GM18505 (cell line): ENCODE measurements around the gene PPP1R13B.
"Not testable (repeated sequence)": the region's sequence is repeated elsewhere in the genome, so short reads cannot be mapped to it uniquely, and the experiment has no call there.

Experiments used
- ATAC-seq: cut with Tn5 transposase; IDR thresholded peaks from one replicate; pipeline ENCODE4 v1.9.1; 2021; ENCODE audit not compliant: unreplicated experiment
- POLR2A ChIP-seq: IDR thresholded peaks from 4 replicates; pipeline ENCODE4 v1.6.1; 2011; ENCODE audit warnings: borderline replicate concordance; ENCODE audit not compliant: insufficient read depth, insufficient read length; ENCODE audit errors: extremely low read depth

The PPP1R13B gene

DNA sequence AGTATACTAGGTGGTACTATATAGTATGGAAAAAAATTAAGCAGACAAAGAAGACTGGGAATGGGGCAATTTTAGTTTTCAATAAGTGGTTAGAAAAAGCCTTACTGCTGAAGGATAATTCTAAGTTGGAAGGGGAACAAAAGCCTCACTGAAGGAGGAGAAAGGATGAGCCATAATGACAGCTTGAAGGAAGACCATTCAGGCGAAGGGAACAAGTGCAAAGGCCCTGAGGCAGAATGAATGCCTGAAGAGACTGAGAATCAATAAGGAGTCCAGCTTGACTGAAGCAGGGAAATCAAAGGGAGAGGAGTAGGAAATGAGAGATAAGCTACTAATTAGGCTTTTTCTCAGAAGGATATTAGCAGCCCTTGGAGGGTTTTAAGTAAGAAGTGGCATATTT, 28.5 kb downstream of the PPP1R13B start:
- no peak for TF ChIP-seq POLR2A
- ATAC-seq = no peak

DNA sequence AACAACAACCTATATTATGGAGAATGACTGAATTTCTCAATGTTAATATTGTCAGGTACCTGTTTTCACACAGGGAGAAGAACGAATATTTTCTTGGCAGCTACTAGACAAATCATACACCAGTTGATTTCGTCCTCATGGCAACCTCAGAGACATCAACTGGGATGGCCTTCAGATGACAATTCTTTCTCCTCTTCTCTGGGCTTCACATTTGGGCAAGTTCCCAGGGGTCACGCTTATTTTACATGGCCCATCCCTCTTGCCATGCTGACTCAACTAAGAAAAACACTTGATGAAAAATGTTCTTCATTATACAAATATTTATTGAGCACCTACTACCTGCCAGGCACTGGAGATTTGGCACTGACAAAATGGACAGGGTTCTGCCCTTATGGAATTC, 29.0 kb downstream of the PPP1R13B start:
- TF ChIP-seq POLR2A = no peak
- ATAC-seq = no peak

DNA sequence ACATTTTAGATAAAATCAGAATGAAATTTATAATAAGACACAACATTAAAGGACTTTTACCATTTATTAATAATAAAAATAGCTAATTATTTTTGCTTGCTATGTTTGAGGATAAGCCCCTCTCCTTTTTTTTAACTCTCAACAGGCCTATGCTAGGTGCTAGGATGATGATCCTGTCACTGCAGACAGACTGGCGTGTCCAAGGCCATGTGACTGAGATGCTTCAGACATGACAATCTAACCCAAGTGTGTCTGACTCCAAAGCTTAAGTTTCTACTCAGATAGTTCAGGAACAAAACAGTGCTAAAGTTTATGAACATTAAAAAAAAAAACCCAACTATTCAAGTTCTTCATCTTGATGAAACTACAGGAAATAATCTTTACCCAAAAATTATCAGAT, 29.8 kb downstream of the PPP1R13B start:
- TF ChIP-seq POLR2A = no peak
- no peak for ATAC-seq

DNA sequence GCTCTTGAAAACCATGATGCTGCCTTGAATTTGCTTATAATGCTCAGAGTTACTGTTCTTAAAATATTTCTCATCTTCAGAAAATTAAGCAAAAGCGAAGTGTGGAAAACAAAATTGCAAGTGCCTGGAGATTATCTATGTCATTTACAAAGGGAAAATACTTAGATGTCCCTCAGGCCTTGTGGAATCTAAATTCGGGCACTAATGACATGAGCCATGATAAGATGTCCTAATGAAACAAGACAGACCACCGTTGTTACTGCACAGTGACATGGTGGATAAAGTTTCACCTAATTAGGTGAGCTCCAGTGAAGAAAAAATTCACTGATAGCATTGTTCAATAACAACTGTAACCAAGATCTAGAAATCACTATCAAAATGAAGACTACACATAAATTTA, 30.4 kb downstream of the PPP1R13B start:
- TF ChIP-seq POLR2A = no peak
- no peak for ATAC-seq

DNA sequence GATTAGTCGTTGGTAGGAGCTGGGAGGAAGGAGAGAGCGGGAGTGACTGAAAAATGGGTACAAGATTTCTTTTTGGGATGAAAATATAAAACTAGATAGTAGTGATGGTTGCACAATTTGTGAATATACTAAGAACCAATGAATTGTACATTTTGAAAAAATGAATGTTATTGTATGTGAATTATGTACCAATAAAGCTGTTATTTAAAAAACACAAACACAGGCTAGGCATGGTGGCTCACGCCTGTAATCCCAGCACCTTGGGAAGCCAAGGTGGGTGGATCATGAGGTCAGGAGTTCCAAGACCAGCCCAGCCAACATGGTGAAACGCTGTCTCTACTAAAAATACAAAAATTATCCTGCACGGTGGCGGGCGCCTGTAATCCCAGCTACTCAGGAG, 32.1 kb downstream of the PPP1R13B start:
- ATAC-seq = no peak

GRCh38 chr14:103811189-103811588, 36.2 kb downstream of the PPP1R13B start:
- no peak for TF ChIP-seq POLR2A
- no peak for ATAC-seq

More for the DNA sequence above, 32.1 kb downstream of the PPP1R13B start:
- no peak for TF ChIP-seq POLR2A

DNA sequence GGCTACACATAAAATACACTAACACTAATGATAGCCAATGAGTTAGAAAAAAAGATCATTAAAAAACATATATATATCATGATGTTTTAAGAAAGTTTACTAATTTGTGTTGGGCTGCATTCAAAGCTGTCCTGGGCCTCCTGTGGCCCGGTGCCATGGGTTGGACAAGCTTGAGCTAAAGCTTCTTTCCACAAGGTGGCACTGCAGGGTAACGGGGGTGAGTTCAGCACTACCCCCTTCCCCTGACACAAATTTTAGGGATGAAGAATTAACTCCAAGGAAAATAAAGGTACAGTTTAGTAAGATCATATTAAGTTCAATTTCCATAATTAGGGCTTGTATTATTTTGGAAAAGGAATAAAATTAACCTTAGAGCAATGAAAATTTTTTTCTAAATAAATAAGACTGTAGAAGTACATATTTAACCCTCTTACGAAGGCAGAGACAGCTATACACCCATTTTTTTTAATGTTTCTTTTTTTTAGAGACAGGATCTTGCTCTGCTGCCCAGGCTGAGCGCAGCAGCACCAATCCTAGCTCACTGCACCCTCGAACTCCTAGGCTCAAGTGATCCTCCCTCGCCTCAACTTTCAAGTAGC, 38.9 kb downstream of the PPP1R13B start:
- no peak for ATAC-seq
- TF ChIP-seq POLR2A = no peak

DNA sequence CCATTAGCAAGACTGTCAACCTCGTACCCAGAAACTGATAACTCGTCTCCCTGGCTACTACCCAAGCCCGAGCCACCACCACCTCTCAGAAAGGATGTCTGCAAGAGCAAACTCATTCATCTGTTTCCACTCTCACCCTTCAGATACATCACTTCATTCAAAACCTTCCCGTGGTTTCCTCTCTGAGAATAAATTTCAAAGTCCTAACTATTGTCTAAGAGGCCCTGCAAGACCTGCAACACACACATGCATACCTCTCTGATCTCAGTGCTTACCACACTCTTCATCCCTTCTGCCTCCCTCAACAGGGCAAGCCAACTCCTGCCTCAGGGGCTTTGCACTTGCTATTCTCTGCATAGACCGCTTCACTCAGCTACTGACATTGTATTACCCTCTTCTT, 40.6 kb downstream of the PPP1R13B start:
- TF ChIP-seq POLR2A = no peak
- ATAC-seq = no peak

- no peak for TF ChIP-seq POLR2A
- ATAC-seq = no peak
These were observed 41.7 kb downstream of the PPP1R13B start for GRCh38 chr14:103805708-103806107.

- ATAC-seq = no peak
- no peak for TF ChIP-seq POLR2A
These were observed 43.7 kb downstream of the PPP1R13B start for GRCh38 chr14:103803661-103804060.

DNA sequence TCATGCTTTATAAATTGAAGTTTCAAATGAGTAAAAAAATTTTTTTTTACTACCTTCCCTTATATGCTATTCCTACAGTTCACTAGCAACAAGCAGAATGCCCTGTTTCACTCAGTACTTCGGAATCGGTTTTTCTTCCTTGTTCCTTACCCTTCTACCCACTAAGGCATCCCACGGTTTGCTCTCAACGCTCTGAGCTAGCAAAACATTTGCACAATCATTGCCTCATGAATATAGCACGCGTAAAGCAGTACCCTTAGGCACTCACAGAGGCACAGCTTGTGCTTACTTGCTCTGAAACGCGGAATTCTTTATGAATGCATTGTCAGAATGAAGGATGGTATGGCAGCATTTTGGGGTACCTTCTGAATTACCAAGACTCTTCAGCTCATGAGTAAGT, 45.0 kb downstream of the PPP1R13B start:
- ATAC-seq = no peak
- no peak for TF ChIP-seq POLR2A

DNA sequence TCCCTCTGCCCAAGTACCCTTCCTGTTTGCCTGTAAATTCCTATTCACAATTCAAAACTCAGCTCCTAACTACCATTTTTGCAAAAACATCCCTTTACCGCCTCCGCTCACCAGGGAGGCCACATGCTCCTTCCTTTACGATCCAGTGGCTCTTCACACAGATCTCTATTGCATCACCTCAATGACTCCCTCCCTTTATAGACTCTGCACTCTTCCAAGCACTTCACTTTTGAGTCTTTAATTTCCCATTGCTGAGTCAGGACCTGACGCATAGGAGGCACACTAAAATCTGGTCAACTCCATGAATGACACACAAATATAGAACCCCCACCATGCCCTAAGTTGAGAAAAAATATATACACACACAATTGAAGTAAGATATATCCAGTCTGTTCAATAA, 45.9 kb downstream of the PPP1R13B start:
- ATAC-seq = no peak
- TF ChIP-seq POLR2A = no peak

DNA sequence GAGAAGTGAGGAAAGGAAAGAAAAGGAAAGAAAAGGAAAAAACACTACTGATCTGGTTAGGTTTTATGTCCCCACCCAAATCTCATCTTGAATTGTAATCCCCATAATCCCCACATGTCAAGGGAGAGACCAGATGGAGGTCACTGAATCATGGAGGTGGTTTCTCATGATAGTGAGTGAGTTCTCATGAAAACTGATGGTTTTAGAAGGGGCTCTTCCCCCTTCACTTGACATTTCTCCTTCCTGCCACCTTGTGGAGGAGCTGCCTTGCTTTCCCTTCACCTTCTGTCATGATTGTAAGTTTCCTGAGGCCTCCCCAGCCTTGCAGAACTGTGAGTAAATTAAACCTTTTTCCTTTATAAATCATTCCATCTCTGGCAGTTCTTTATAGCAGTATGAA, 54.2 kb downstream of the PPP1R13B start:
- ATAC-seq = not testable (repeated sequence)

DNA sequence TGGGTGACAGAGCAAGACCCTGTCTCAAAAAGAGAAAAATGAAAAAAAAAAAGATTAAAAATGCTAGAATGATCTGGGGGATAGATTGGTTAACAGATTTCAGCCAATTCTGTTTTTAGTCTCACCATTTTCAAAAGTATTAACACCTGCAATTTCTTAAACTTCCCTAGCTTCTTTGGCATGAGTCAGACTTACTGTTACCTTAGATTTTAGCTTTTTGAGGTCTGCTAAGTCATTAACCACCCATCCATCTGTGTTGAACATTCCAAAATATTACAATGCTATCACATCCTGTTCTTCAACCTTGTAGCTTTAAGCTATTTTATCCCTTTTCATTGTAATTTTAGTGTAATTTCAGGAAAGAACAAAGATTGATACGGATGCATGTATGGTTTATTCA, 59.3 kb downstream of the PPP1R13B start:
- ATAC-seq = no peak
- TF ChIP-seq POLR2A = no peak

- TF ChIP-seq POLR2A = no peak
- ATAC-seq = no peak
These were observed 65.0 kb downstream of the PPP1R13B start for GRCh38 chr14:103782376-103782775.

DNA sequence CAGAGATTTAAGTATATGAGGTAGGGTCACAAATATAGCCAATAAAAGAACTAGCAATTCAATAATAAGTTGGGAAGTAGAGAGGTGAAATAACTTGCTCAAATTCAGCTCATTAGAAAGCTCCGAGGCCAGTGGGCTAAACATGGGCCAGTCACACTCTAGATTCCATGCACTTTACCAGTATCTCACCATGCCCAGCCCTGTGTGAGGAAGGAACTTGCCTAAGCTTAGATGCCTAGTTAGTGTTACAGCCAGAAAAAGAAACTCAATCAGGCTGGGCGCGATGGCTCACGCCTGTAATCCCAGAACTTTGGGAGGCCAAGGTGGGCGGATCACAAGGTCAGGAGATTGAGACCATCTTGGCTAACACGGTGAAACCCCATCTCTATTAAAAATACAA, 71.1 kb downstream of the PPP1R13B start:
- not testable (repeated sequence) for ATAC-seq

- TF ChIP-seq POLR2A = no peak
- no peak for ATAC-seq
These were observed 71.9 kb downstream of the PPP1R13B start for GRCh38 chr14:103775506-103775905.
